Brain microvascular endothelial cell (primary cell): ENCODE results near the gene WNK1.

Experiments
- DNase-seq: peaks from one replicate; pipeline ENCODE4 v3.0.0-alpha.2; 2020
- H3K27ac ChIP-seq: fragments of 250-450 bp; sonication (Bioruptor Pico); 2 replicates; pipeline ENCODE4 v1.5.1; 2020; ENCODE audit warnings: mild to moderate bottlenecking, moderate library complexity
- H3K27me3 ChIP-seq: fragments of 250-450 bp; sonication (Bioruptor Pico); replicated peaks from 2 replicates; pipeline ENCODE4 v1.5.1; 2020; ENCODE audit warnings: mild to moderate bottlenecking
- H3K36me3 ChIP-seq: fragments of 250-450 bp; sonication (Bioruptor Pico); replicated peaks from 2 replicates; pipeline ENCODE4 v1.5.1; 2020; ENCODE audit warnings: mild to moderate bottlenecking
- H3K4me3 ChIP-seq: 2 replicates; pipeline ENCODE4 v1.5.1; 2011; ENCODE audit warnings: low read depth, mild to moderate bottlenecking, control low read depth, low read length, moderate library complexity
- in situ Hi-C: cut with HindIII; loops from 2 replicates; pipeline ENCODE4 v1.10.0; 2017; ENCODE audit warnings: low sequenced_read_pairs, low pct_ligation_motif_present
- TF ChIP-seq, protein P1 (sequence below): IDR thresholded peaks from 2 replicates; pipeline ENCODE4 v1.5.1; 2011; ENCODE audit warnings: low read depth, mild to moderate bottlenecking, moderate library complexity, low read length, control low read depth, inconsistent platforms; ENCODE audit errors: missing control alignments

The WNK1 gene

DNA sequence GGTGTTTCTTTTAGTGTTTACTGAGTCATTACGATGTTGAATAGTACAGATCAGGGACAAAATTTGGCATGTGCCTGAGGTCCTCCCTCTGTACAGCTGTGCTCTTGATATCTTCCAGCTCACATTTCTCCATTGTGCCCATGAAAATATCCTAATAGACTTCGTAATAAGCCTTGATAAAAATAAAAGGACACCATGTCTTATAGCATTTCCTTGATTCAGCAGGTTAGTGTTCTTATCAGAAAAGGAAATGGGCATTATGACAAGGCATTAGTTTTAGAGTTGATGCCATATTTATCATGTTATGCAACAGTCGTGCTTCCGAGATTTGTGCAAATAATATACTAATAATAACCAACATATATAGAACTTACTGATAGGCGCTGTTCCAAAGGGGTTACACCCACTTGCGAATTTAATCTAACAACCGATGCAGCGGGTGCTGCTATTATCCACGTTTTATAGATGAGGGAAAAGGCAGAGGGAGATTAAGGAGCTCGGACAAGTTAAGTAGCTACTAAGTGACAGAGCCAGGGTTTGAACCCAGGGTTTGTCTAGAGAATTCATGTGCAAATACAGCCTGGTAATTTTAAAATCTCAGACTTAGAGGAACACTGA is 15.1 kb upstream of the WNK1 start:
- no peak for DNase-seq
- Histone ChIP-seq H3K27me3 (no peaks in the 10 kb centered on the region), H3K27ac (no peak overlapping the region), H3K36me3 (no peaks in the 10 kb centered on the region), H3K4me3 (no peak overlapping the region)
- TF ChIP-seq, protein P1, sequence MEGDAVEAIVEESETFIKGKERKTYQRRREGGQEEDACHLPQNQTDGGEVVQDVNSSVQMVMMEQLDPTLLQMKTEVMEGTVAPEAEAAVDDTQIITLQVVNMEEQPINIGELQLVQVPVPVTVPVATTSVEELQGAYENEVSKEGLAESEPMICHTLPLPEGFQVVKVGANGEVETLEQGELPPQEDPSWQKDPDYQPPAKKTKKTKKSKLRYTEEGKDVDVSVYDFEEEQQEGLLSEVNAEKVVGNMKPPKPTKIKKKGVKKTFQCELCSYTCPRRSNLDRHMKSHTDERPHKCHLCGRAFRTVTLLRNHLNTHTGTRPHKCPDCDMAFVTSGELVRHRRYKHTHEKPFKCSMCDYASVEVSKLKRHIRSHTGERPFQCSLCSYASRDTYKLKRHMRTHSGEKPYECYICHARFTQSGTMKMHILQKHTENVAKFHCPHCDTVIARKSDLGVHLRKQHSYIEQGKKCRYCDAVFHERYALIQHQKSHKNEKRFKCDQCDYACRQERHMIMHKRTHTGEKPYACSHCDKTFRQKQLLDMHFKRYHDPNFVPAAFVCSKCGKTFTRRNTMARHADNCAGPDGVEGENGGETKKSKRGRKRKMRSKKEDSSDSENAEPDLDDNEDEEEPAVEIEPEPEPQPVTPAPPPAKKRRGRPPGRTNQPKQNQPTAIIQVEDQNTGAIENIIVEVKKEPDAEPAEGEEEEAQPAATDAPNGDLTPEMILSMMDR: no peak
- in situ Hi-C loops: no loop called here

GRCh38 chr12:738712-739111 is 13.7 kb upstream of the WNK1 start:
- TF ChIP-seq, protein P1: no peak
- no peaks in the 10 kb centered on the region for H3K27me3 ChIP-seq
- no peak overlapping the region for H3K27ac ChIP-seq
- no peak overlapping the region for H3K4me3 ChIP-seq
- no peaks in the 10 kb centered on the region for H3K36me3 ChIP-seq
- in situ Hi-C loops: no loop called here
- no peak for DNase-seq

- no peak for DNase-seq
- Histone ChIP-seq H3K27me3 (no peaks in the 10 kb centered on the region), H3K36me3 (no peaks in the 10 kb centered on the region), H3K27ac (no peak overlapping the region), H3K4me3 (no peak overlapping the region)
- in situ Hi-C loops: no loop called here
- TF ChIP-seq, protein P1: no peak
These were observed 13.0 kb upstream of the WNK1 start for GRCh38 chr12:739349-739748.

- in situ Hi-C loops: no loop called here
- DNase-seq: no peak
- no peaks in the 10 kb centered on the region for H3K36me3 ChIP-seq
- H3K27ac ChIP-seq: no peak overlapping the region
- H3K4me3 ChIP-seq: no peak overlapping the region
- TF ChIP-seq, protein P1: no peak
- H3K27me3 ChIP-seq: no peaks in the 10 kb centered on the region
These were observed 11.5 kb upstream of the WNK1 start for GRCh38 chr12:740921-741320.

- no peak for DNase-seq
- H3K4me3 ChIP-seq: no peak overlapping the region
- in situ Hi-C loops: no loop called here
- no peak overlapping the region for H3K27ac ChIP-seq
- no peaks in the 10 kb centered on the region for H3K27me3 ChIP-seq
- TF ChIP-seq, protein P1: no peak
- no peaks in the 10 kb centered on the region for H3K36me3 ChIP-seq
These were observed 2.6 kb upstream of the WNK1 start for GRCh38 chr12:749751-750270.
